Uterus (tissue), 2 donors: ENCODE results near the gene ARHGAP19.

Source experiments
- POLR2A ChIP-seq, 2 donors: fragments of 450-650 bp; IDR thresholded peaks; one replicate each; pipeline ENCODE4 v1.6.1; 2016; ENCODE audit warnings: antibody characterized with exemption in 2 of 2, mild to moderate bottlenecking in 1 of 2, moderate library complexity in 1 of 2
- TF ChIP-seq, protein P1 (sequence below), 4 experiments: fragments of 200-600 bp in 2 of 4; fragments of 450-650 bp in 2 of 4; sonication (generic) in 2 of 4; IDR thresholded peaks; one replicate each; pipeline ENCODE4 v1.5.1; 2016 to 2019; ENCODE audit warnings: antibody characterized with exemption in 4 of 4, mild to moderate bottlenecking in 2 of 4, moderate library complexity in 1 of 4

DNA sequence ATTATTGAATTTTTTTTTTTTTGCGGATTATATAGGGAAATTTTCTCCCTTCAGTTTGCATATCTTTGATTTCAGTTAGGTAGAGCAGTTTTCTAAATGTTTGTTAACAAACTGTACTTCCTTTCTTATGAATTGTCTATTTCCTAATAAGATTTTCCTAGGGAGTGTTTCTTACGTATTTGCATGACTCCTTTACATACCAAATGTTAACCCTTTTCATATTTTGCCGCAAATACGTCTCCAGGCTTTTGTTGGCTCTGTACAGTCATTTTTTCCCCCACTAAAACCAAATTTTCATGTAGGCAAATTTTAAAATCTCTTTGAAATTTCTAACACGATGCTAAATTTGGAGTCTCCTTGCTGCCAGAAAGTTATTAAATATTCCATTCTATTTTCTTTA lies 44.0 kb upstream of the ARHGAP19 start:
- TF ChIP-seq, protein P1, sequence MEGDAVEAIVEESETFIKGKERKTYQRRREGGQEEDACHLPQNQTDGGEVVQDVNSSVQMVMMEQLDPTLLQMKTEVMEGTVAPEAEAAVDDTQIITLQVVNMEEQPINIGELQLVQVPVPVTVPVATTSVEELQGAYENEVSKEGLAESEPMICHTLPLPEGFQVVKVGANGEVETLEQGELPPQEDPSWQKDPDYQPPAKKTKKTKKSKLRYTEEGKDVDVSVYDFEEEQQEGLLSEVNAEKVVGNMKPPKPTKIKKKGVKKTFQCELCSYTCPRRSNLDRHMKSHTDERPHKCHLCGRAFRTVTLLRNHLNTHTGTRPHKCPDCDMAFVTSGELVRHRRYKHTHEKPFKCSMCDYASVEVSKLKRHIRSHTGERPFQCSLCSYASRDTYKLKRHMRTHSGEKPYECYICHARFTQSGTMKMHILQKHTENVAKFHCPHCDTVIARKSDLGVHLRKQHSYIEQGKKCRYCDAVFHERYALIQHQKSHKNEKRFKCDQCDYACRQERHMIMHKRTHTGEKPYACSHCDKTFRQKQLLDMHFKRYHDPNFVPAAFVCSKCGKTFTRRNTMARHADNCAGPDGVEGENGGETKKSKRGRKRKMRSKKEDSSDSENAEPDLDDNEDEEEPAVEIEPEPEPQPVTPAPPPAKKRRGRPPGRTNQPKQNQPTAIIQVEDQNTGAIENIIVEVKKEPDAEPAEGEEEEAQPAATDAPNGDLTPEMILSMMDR (IDR thresholded peaks at IDR 0.05) = no peak
- TF ChIP-seq POLR2A (IDR thresholded peaks at IDR 0.05) = no peak
